Adrenal gland (tissue), 5 donors: ENCODE results near the gene LEKR1.

Experiments
- POLR2A ChIP-seq, 2 donors: fragments of 450-650 bp; IDR thresholded peaks; one replicate each; pipeline ENCODE4 v1.6.1; 2017; ENCODE audit warnings: antibody characterized with exemption in 2 of 2, mild to moderate bottlenecking in 2 of 2, moderate library complexity in 1 of 2
- TF ChIP-seq, protein P1 (sequence below), 6 experiments: fragments of 450-650 bp in 4 of 6; fragments of 200-600 bp in 2 of 6; sonication (generic) in 1 of 6; IDR thresholded peaks; 1 replicate in 5 of 6; 2 replicates in 1 of 6; pipeline versions ENCODE4 v1.5.1 to v1.8.0; 2016 to 2021; ENCODE audit warnings: antibody characterized with exemption in 6 of 6, mild to moderate bottlenecking in 2 of 6, moderate library complexity in 1 of 6
- donor health status: DM: no; HTN: no; CAD: no.

DNA sequence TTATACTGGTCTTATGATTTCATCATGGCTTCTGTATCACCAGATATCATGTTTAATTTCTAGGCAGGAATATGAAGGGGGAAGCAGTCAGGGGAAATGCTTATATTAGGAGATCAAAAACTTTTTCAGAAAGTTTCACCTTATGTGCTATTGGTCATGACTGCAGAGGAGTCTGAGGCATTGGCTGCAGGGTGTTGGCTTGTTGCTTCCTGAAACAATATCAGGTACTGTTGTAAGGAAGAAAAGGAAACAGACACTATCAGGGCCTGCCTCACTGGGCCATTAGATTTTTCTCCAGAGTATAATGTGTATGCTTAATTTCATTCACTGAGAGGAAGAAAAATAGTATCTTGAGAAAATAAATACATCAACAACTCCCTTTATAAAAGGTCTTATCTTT lies 34.7 kb downstream of the LEKR1 start:
- TF ChIP-seq, protein P1, sequence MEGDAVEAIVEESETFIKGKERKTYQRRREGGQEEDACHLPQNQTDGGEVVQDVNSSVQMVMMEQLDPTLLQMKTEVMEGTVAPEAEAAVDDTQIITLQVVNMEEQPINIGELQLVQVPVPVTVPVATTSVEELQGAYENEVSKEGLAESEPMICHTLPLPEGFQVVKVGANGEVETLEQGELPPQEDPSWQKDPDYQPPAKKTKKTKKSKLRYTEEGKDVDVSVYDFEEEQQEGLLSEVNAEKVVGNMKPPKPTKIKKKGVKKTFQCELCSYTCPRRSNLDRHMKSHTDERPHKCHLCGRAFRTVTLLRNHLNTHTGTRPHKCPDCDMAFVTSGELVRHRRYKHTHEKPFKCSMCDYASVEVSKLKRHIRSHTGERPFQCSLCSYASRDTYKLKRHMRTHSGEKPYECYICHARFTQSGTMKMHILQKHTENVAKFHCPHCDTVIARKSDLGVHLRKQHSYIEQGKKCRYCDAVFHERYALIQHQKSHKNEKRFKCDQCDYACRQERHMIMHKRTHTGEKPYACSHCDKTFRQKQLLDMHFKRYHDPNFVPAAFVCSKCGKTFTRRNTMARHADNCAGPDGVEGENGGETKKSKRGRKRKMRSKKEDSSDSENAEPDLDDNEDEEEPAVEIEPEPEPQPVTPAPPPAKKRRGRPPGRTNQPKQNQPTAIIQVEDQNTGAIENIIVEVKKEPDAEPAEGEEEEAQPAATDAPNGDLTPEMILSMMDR (IDR thresholded peaks at IDR 0.05), result no peak
- no peak for TF ChIP-seq POLR2A (IDR thresholded peaks at IDR 0.05)
